Neural progenitor cell (in vitro differentiated cells): ENCODE measurements around the gene VPS50. TPM values are rescaled to one million over a fixed set of nuclear protein-coding genes. Genes with fewer than 3 reads are reported as not detected.

ENCODE experiments used
- DNase-seq: peaks from one replicate; pipeline ENCODE4 v3.0.0-alpha.2; 2016; ENCODE audit warnings: low spot score
- H2AFZ ChIP-seq: fragments of 200-600 bp; sonication (generic); replicated peaks from 2 replicates; pipeline ENCODE4 v1.6.1; 2016; ENCODE audit warnings: antibody characterized with exemption
- H3F3A ChIP-seq: fragments of 200-600 bp; sonication (generic); 2 replicates; pipeline ENCODE4 v1.6.1; 2016; ENCODE audit warnings: antibody characterized with exemption, low read depth
- H3K27ac ChIP-seq: fragments of 200-600 bp; sonication (generic); 2 replicates; pipeline ENCODE4 v1.5.1; 2016; ENCODE audit warnings: mild to moderate bottlenecking
- H3K27me3 ChIP-seq: fragments of 200-600 bp; sonication (generic); 2 replicates; pipeline ENCODE4 v1.6.1; 2016; ENCODE audit warnings: mild to moderate bottlenecking, moderate library complexity
- H3K36me3 ChIP-seq: fragments of 200-600 bp; sonication (generic); 2 replicates; pipeline ENCODE4 v1.5.1; 2016
- H3K4me1 ChIP-seq: fragments of 200-600 bp; sonication (generic); 2 replicates; pipeline ENCODE4 v1.6.1; 2016; ENCODE audit warnings: mixed run types
- H3K4me2 ChIP-seq: fragments of 200-600 bp; sonication (generic); 2 replicates; pipeline ENCODE4 v1.6.1; 2016
- H3K4me3 ChIP-seq: fragments of 200-600 bp; sonication (generic); 2 replicates; pipeline ENCODE4 v1.5.1; 2016
- H3K79me2 ChIP-seq: fragments of 200-600 bp; sonication (generic); 2 replicates; pipeline ENCODE4 v1.6.1; 2016; ENCODE audit warnings: low read depth
- H3K9ac ChIP-seq: fragments of 200-600 bp; sonication (generic); 2 replicates; pipeline ENCODE4 v1.6.1; 2016
- H3K9me3 ChIP-seq: fragments of 200-600 bp; sonication (generic); 2 replicates; pipeline ENCODE4 v1.5.1; 2016; ENCODE audit warnings: low read depth
- H4K20me1 ChIP-seq: fragments of 200-600 bp; sonication (generic); 2 replicates; pipeline ENCODE4 v1.6.1; 2016; ENCODE audit warnings: low read depth
- H3K27ac Mint-ChIP-seq: 3 replicates; pipeline ENCODE4 v1.8.0; 2021; ENCODE audit warnings: mixed read lengths
- H3K27me3 Mint-ChIP-seq: 2 replicates; pipeline ENCODE4 v1.8.0; 2022; ENCODE audit warnings: low read depth, mild to moderate bottlenecking, inconsistent platforms, moderate library complexity, mixed read lengths; ENCODE audit not compliant: insufficient read depth
- H3K36me3 Mint-ChIP-seq: 3 replicates; pipeline ENCODE4 v1.8.0; 2021; ENCODE audit warnings: mixed read lengths
- H3K4me1 Mint-ChIP-seq: 3 replicates; pipeline ENCODE4 v1.8.0; 2021; ENCODE audit warnings: mixed read lengths
- H3K4me3 Mint-ChIP-seq: 3 replicates; pipeline ENCODE4 v1.8.0; 2021; ENCODE audit warnings: mild to moderate bottlenecking, moderate library complexity, mixed read lengths
- H3K9me3 Mint-ChIP-seq: 3 replicates; pipeline ENCODE4 v1.8.0; 2020; ENCODE audit warnings: mixed read lengths
- CTCF ChIP-seq: fragments of 200-600 bp; sonication (generic); IDR thresholded peaks from 2 replicates; pipeline ENCODE4 v1.5.1; 2017; ENCODE audit warnings: antibody characterized with exemption, mild to moderate bottlenecking
- EZH2 ChIP-seq: fragments of 200-600 bp; sonication (generic); IDR thresholded peaks from 2 replicates; pipeline ENCODE4 v1.6.1; 2017; ENCODE audit warnings: antibody characterized with exemption, mild to moderate bottlenecking, moderate library complexity
- EZH2phosphoT487 ChIP-seq: fragments of 200-600 bp; sonication (generic); IDR thresholded peaks from 2 replicates; pipeline ENCODE4 v1.6.1; 2017; ENCODE audit warnings: antibody characterized with exemption
- total RNA-seq: library from RNA; depleted of rRNA; stranded (reverse); fragments of >200 nt; gene quantifications from 2 replicates; pipeline ENCODE4 v1.2.3, GENCODE V29; 2015; ENCODE audit warnings: low replicate concordance

The VPS50 gene
- total RNA-seq, 1 donor from 2014 or later, result 26.5 TPM

GRCh38 chr7:93293229-93293628 lies 61.1 kb downstream of the VPS50 start:
- DNase-seq, result no peak
- Histone ChIP-seq H3K9me3 (no peaks in the 10 kb centered on the region), H4K20me1 (no peaks in the 10 kb centered on the region), H3K4me1 (no peaks in the 10 kb centered on the region), H3K9ac (no peak overlapping the region), H3F3A (no peaks in the 10 kb centered on the region), H3K4me2 (no peak overlapping the region), H3K79me2 (no peaks in the 10 kb centered on the region), H3K4me3 (no peak overlapping the region), H2AFZ (no peak overlapping the region), H3K27ac (no peak overlapping the region), H3K36me3 (no peaks in the 10 kb centered on the region), H3K27me3 (no peaks in the 10 kb centered on the region)
- H3K27me3 Mint-ChIP-seq, result no peaks in the 10 kb centered on the region
- no peak overlapping the region for H3K27ac Mint-ChIP-seq
- H3K36me3 Mint-ChIP-seq, result no peaks in the 10 kb centered on the region
- H3K4me1 Mint-ChIP-seq, result no peaks in the 10 kb centered on the region
- H3K4me3 Mint-ChIP-seq, result no peak overlapping the region
- no peak for TF ChIP-seq EZH2
- H3K9me3 Mint-ChIP-seq, result no peaks in the 10 kb centered on the region

- Mint-ChIP-seq H3K27ac (no peak overlapping the region), H3K4me1 (no peaks in the 10 kb centered on the region), H3K4me3 (no peak overlapping the region), H3K27me3 (no peaks in the 10 kb centered on the region), H3K9me3 (no peaks in the 10 kb centered on the region), H3K36me3 (no peaks in the 10 kb centered on the region)
- Histone ChIP-seq H3K27me3 (no peaks in the 10 kb centered on the region), H3K4me1 (no peaks in the 10 kb centered on the region), H4K20me1 (no peaks in the 10 kb centered on the region), H3K36me3 (no peaks in the 10 kb centered on the region), H3K4me3 (no peak overlapping the region), H3K27ac (no peak overlapping the region), H3K9me3 (no peaks in the 10 kb centered on the region), H3K4me2 (no peak overlapping the region), H3F3A (no peaks in the 10 kb centered on the region), H3K9ac (no peak overlapping the region), H3K79me2 (no peaks in the 10 kb centered on the region), H2AFZ (no peak overlapping the region)
- DNase-seq, result peak; percentile 5
- no peak for TF ChIP-seq EZH2
- TF ChIP-seq EZH2phosphoT487, result no peak
- no peak for TF ChIP-seq CTCF
Observed at GRCh38 chr7:93298206-93298605, 66.0 kb downstream of the VPS50 start.

- no peak overlapping the region for H2AFZ ChIP-seq
Observed at GRCh38 chr7:93298671-93299070, 66.5 kb downstream of the VPS50 start.

More at GRCh38 chr7:93298671-93299070, 66.5 kb downstream of the VPS50 start:
- TF ChIP-seq EZH2 (no peak), CTCF (no peak), EZH2phosphoT487 (no peak)
- Mint-ChIP-seq H3K36me3 (no peaks in the 10 kb centered on the region), H3K4me3 (no peak overlapping the region), H3K27ac (no peak overlapping the region), H3K27me3 (no peaks in the 10 kb centered on the region), H3K9me3 (no peaks in the 10 kb centered on the region), H3K4me1 (no peaks in the 10 kb centered on the region)
- Histone ChIP-seq H4K20me1 (no peaks in the 10 kb centered on the region), H3K36me3 (no peaks in the 10 kb centered on the region), H3K27me3 (no peaks in the 10 kb centered on the region), H3K79me2 (no peaks in the 10 kb centered on the region), H3K9ac (no peak overlapping the region), H3F3A (no peaks in the 10 kb centered on the region), H3K4me1 (no peaks in the 10 kb centered on the region), H3K9me3 (no peaks in the 10 kb centered on the region), H3K4me3 (no peak overlapping the region), H3K4me2 (no peak overlapping the region), H3K27ac (no peak overlapping the region)
- no peak for DNase-seq
